Astrocyte (in vitro differentiated cells and primary cell): ENCODE measurements around the gene SNCAIP.

Source experiments
- CTCF ChIP-seq: IDR thresholded peaks from 2 replicates; pipeline ENCODE4 v1.5.1; 2011; ENCODE audit warnings: low read depth, mild to moderate bottlenecking, inconsistent platforms, low read length, moderate library complexity; ENCODE audit not compliant: insufficient read depth
- EZH2 ChIP-seq: IDR thresholded peaks from 2 replicates; pipeline ENCODE4 v1.6.1; 2012; ENCODE audit warnings: mild to moderate bottlenecking, low read length, inconsistent platforms; ENCODE audit not compliant: insufficient read depth

DNA sequence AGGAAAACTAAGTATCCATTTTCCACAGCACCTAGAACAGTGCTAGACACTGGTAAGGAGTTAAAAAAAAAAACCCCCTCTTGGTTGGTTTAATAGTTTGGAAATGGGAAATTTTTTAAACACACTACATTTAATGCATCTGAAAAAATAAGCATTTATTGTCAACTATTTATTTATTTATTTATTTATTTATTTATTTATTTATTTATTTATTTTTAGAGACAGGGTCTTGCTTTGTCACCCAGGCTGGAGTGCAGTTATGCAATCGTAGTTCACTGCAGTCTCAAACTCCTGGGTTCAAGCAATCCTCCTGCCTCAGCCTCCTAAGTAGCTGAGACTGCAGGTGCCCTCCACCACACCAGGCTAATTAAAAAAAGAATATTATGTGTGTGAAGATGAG is 51.6 kb downstream of the SNCAIP start:
- TF ChIP-seq CTCF: no peak
- no peak for TF ChIP-seq EZH2
